GM23248 (cell line): ENCODE data around the gene TNNI3.

Experiments
- EZH2 ChIP-seq: fragments of 200-600 bp; sonication (generic); IDR thresholded peaks from 2 replicates; pipeline ENCODE4 v1.6.1; 2018; ENCODE audit warnings: antibody characterized with exemption, mild to moderate bottlenecking; ENCODE audit not compliant: insufficient read depth, poor library complexity, severe bottlenecking
- EZH2phosphoT487 ChIP-seq: fragments of 200-600 bp; sonication (generic); IDR thresholded peaks from 2 replicates; pipeline ENCODE4 v1.6.1; 2018; ENCODE audit warnings: antibody characterized with exemption, moderate library complexity, mild to moderate bottlenecking, low read depth; ENCODE audit not compliant: insufficient read depth

DNA sequence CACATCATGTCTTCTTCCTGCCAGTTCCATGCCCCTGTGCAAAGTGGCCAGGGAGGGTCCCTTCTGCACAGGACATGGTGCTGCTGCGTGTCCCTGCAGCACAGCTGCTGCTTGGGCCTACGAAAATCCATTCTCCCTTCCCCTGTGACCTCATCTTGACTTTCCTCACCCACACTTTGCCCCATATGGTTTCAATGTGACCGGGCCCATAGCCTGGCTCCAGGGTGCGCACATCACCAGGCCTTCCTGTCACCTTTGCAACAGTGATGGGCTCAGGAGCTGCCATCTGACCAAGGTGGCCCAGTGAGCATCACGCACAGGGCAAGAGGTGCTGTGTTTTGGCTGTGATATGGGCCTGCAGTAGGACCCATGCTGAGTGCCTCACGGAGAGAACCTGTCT, 50.9 kb downstream of the TNNI3 start:
- TF ChIP-seq EZH2, result no peak
- TF ChIP-seq EZH2phosphoT487, result no peak
